CD4-positive, alpha-beta T cell treated with Interleukin-17A for 4 hours (primary cell): ENCODE data around the gene GMDS.

Experiments used
- DNase-seq: peaks from one replicate; pipeline ENCODE4 v3.0.0-alpha.2; 2020; ENCODE audit warnings: mixed read lengths

Gene GMDS

DNA sequence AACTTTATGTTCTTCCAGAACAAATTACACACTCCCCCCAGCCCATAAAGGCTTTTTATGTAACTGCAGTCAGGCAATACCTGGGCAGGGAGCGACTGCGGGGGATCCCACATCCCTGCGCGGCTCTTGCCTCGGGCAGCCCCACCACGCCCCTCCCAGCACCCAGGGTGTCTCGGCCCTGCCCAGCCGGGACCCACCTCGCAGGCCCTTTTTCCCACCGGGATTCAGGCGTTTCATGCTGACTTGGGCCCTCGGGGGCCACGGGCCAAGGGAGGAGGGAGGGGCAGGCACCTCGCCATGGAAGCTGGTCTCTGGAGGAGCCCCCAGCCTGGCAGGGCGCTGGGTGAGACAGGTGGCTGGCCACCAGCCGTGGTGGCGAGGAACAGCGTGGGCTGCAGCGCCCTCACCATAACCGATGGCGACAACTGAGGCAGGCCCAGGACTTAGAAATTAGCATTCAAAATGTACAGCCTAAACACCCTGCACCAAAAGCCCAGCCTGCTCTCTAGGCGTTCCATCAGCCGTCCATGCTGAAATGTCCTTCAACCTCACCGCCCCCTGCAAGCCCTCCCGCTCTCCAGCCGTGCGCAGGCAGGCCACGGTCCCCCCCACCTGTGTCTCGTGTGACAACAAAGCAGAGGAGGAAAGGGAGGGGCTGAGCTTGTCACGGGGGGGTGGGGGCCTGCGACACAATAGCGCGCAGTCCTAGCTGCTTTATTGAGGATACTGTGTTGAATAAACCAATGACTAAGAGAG is 650.8 kb downstream of the GMDS start:
- DNase-seq, result no peak

GRCh38 chr6:1593958-1594314 is 651.5 kb downstream of the GMDS start:
- DNase-seq, result no peak

- no peak for DNase-seq
Observed at GRCh38 chr6:1593286-1593957, 652.0 kb downstream of the GMDS start.

DNA sequence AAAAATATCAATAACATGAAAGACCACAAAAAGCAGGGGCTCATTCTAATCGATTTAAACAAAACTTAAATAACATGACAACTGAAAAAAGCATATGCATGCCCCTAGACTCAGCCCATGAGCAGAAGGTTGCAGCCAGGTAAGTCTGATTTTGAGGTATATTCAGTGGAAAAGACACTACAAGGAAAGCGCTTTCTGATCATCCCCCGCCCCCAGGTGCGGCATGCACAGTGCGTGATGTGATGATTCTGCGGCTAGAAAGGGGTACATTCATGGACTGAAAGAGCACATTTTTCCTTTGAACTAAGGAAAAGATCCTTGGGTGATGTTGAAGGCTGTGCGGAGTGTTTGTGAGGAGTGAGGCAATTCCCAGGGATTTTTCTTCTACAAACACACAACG is 652.6 kb downstream of the GMDS start:
- no peak for DNase-seq

GRCh38 chr6:1591926-1592325 is 653.5 kb downstream of the GMDS start:
- no peak for DNase-seq

GRCh38 chr6:1591243-1591642 is 654.2 kb downstream of the GMDS start:
- no peak for DNase-seq

- no peak for DNase-seq
Observed at GRCh38 chr6:1590580-1590979, 654.8 kb downstream of the GMDS start.

GRCh38 chr6:1589208-1589607 is 656.2 kb downstream of the GMDS start:
- DNase-seq, result no peak

- no peak for DNase-seq
Observed at GRCh38 chr6:1587977-1588376, 657.4 kb downstream of the GMDS start.

- no peak for DNase-seq
Observed at GRCh38 chr6:1587546-1587945, 657.9 kb downstream of the GMDS start.

GRCh38 chr6:1586861-1587450 is 658.4 kb downstream of the GMDS start:
- DNase-seq, result no peak

- DNase-seq, result no peak
Observed at GRCh38 chr6:1586256-1586655, 659.1 kb downstream of the GMDS start.

- no peak for DNase-seq
Observed at GRCh38 chr6:1585669-1586049, 659.7 kb downstream of the GMDS start.

- DNase-seq, result no peak
Observed at GRCh38 chr6:1584996-1585668, 660.3 kb downstream of the GMDS start.

- no peak for DNase-seq
Observed at GRCh38 chr6:1584146-1584545, 661.3 kb downstream of the GMDS start.

DNA sequence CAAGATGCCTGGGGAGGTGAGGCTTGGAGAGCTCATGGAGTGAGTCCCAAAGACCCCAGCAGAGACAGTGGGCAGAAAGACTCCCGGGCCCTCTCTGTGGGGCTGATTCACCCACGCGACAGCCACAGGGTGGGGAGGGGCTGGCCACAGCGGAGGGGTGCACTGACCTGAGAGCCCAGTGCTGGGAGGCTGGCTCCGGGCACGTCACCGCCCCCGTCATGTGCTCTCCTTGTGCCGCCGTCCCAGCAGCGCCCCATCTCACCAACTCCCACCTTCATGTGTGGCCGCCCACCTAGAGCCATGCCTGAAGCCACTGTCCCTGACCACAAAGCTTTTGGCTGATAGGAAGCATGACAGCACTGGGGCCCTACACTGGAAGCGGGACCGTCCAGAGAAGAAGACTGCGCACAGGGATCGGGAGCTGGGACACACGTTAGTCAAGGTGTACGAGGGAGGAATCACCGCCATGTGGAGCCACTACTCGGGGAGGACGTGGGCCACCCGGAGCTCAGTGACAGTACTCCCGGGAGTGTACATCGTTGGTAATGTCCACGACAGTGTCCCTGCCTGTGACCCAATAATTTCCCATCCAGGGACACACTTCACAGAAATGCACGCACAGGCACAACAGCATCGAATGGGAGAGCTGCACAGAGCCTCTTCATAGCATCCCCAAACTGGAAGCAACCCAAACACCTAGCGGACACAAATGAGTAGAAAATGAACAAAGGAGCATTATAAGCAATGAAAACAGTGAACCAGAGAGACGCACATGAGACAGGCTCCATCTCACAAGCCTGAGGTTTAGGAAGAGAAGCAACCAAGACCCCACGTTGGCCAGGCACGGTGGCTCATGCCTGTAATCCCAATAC is 664.0 kb downstream of the GMDS start:
- no peak for DNase-seq

- no peak for DNase-seq
Observed at GRCh38 chr6:1580585-1580984, 664.8 kb downstream of the GMDS start.

DNA sequence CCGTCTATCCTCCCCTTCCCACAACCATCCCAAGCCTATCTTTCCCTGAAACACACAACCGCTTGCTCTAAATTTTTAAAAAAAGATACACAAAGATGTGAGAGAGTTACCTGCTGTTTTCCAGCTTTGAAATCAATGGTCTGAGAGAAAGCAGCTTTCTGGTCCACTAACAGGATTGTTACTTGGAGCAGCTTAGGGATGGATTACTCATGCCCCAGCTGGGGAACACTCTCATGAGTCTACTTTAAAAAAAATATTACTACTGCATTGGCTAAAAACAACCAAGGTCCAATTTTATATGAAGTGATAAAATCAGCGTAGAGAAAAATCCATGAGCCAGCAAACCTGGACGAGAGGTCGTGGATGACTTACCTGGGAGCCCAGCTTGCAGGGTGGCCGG is 665.3 kb downstream of the GMDS start:
- DNase-seq, result no peak

- no peak for DNase-seq
Observed at GRCh38 chr6:1579096-1579495, 666.3 kb downstream of the GMDS start.

DNA sequence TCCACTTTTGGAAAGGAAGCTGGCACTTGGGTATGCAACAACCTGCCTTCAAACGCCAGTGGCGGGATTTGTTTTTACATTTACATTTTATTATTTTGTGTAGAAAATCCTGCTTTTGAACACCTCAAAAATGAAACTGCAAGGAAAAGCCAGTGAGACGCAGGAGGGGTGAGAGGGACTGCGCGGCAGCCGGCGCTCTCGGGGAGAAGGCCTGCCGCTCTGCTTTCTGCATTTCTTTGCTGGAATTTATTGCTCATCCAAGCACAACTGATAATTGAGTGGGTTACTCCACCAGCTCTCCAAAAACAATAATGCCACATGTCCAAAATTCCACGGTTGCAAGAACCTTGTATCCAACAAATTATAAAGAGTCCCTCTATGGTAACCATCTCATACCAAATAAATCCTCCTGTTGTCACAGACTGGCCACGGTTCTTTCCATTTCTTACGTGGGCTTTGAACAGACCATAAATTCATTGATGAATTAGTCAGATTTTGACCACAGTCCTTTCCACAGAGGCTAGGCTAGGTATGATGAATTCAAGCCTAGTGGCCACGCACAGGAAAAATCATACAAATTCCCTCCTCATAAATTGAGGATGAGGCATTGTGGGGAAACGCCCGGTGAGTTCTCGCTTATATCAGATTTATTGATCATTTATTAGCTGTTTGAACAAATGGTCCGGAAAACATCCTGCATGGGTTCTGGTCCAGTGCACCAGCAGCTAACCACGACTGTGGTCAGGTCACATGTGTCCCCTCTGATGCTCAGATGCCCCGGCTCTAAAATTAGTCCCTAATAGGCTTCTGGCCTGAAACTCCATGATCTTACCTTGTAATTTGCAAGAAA is 667.3 kb downstream of the GMDS start:
- no peak for DNase-seq

- DNase-seq, result no peak
Observed at GRCh38 chr6:1577146-1577680, 668.2 kb downstream of the GMDS start.

- DNase-seq, result no peak
Observed at GRCh38 chr6:1576711-1577110, 668.7 kb downstream of the GMDS start.
